SK-N-SH treated with all-trans-retinoic acid at 6 μM for 48 hours (cell line): Measurements from ENCODE around the gene CPT1C.

Experiments used
- ATAC-seq: fragments of 200-7000 bp; cut with Tn5 transposase; 3 replicates; pipeline ENCODE4 v1.9.1; 2020; ENCODE audit warnings: mild to moderate bottlenecking, moderate library complexity
- ARNTL ChIP-seq: fragments of 450-650 bp; formaldehyde crosslinking; IDR thresholded peaks from 2 replicates; pipeline ENCODE4 v1.5.0; 2020; ENCODE audit warnings: low read depth, mild to moderate bottlenecking, moderate library complexity, borderline replicate concordance
- BACH2 ChIP-seq: fragments of 250-450 bp; sonication (Bioruptor Pico); IDR thresholded peaks from 2 replicates; pipeline ENCODE4 v1.9.0; 2021; ENCODE audit warnings: mild to moderate bottlenecking, borderline replicate concordance
- CREB5 ChIP-seq: fragments of 250-450 bp; sonication (Bioruptor Pico); IDR thresholded peaks from 2 replicates; pipeline ENCODE4 v1.5.1; 2020; ENCODE audit warnings: low read depth, mild to moderate bottlenecking, moderate library complexity
- CSDC2 ChIP-seq: fragments of 250-450 bp; sonication (Bioruptor Pico); IDR thresholded peaks from 2 replicates; pipeline ENCODE4 v1.5.0; 2020; ENCODE audit warnings: mild to moderate bottlenecking, moderate library complexity
- CSRNP3 ChIP-seq: fragments of 250-450 bp; sonication (Bioruptor Pico); IDR thresholded peaks from 2 replicates; pipeline ENCODE4 v1.5.1; 2021; ENCODE audit warnings: mild to moderate bottlenecking, moderate library complexity
- GLIS3 ChIP-seq: fragments of 250-450 bp; sonication (Bioruptor Pico); IDR thresholded peaks from 2 replicates; pipeline ENCODE4 v1.5.0; 2020; ENCODE audit warnings: mild to moderate bottlenecking, moderate library complexity
- ISL1 ChIP-seq: fragments of 250-450 bp; sonication (Bioruptor Pico); IDR thresholded peaks from 2 replicates; pipeline ENCODE4 v2.1.2; 2022; ENCODE audit warnings: mild to moderate bottlenecking, moderate library complexity
- OSR1 ChIP-seq: fragments of 250-450 bp; sonication (Bioruptor Pico); IDR thresholded peaks from 2 replicates; pipeline ENCODE4 v1.8.0; 2022; ENCODE audit warnings: moderate library complexity, mild to moderate bottlenecking, inconsistent platforms
- PATZ1 ChIP-seq: fragments of 250-450 bp; sonication (Bioruptor Pico); IDR thresholded peaks from 2 replicates; pipeline ENCODE4 v1.8.0; 2020; ENCODE audit warnings: mild to moderate bottlenecking, moderate library complexity, borderline replicate concordance
- POU6F1 ChIP-seq: fragments of 250-450 bp; sonication (Bioruptor Pico); IDR thresholded peaks from 2 replicates; pipeline ENCODE4 v1.8.0; 2021; ENCODE audit warnings: low read depth, mild to moderate bottlenecking, moderate library complexity, borderline replicate concordance
- RARB ChIP-seq: fragments of 250-450 bp; sonication (Bioruptor Pico); IDR thresholded peaks from 2 replicates; pipeline ENCODE4 v1.8.0; 2021; ENCODE audit warnings: mild to moderate bottlenecking, moderate library complexity
- SNAI2 ChIP-seq: fragments of 250-450 bp; sonication (Bioruptor Pico); IDR thresholded peaks from 2 replicates; pipeline ENCODE4 v1.5.0; 2020; ENCODE audit warnings: mild to moderate bottlenecking, moderate library complexity
- TCF4 ChIP-seq: fragments of 250-450 bp; sonication (Bioruptor Pico); IDR thresholded peaks from 2 replicates; pipeline ENCODE4 v1.8.0; 2021; ENCODE audit warnings: mild to moderate bottlenecking, moderate library complexity, borderline replicate concordance
- TOX ChIP-seq: fragments of 250-450 bp; sonication (Bioruptor Pico); IDR thresholded peaks from 2 replicates; pipeline ENCODE4 v1.8.0; 2021; ENCODE audit warnings: mild to moderate bottlenecking, moderate library complexity, borderline replicate concordance
- ZC3H10 ChIP-seq: fragments of 250-450 bp; sonication (Bioruptor Pico); IDR thresholded peaks from 2 replicates; pipeline ENCODE4 v1.5.1; 2021; ENCODE audit warnings: mild to moderate bottlenecking, moderate library complexity
- ZFP3 ChIP-seq: fragments of 250-450 bp; sonication (Bioruptor Pico); IDR thresholded peaks from 2 replicates; pipeline ENCODE4 v1.5.0; 2020; ENCODE audit warnings: mild to moderate bottlenecking, moderate library complexity
- ZFP30 ChIP-seq: fragments of 450-650 bp; formaldehyde crosslinking; IDR thresholded peaks from 2 replicates; pipeline ENCODE4 v1.5.0; 2022; ENCODE audit warnings: mild to moderate bottlenecking, moderate library complexity
- ZNF565 ChIP-seq: fragments of 450-650 bp; formaldehyde crosslinking; conservative IDR thresholded peaks from 2 replicates; pipeline ENCODE4 v1.5.0; 2020; ENCODE audit warnings: low read depth, mild to moderate bottlenecking, moderate library complexity
- ZNF70 ChIP-seq: fragments of 450-650 bp; formaldehyde crosslinking; IDR thresholded peaks from 2 replicates; pipeline ENCODE4 v1.5.0; 2020; ENCODE audit warnings: mild to moderate bottlenecking, moderate library complexity
- ZNF8 ChIP-seq: fragments of 450-650 bp; formaldehyde crosslinking; IDR thresholded peaks from 2 replicates; pipeline ENCODE4 v1.5.0; 2020; ENCODE audit warnings: mild to moderate bottlenecking, moderate library complexity

CPT1C gene

GRCh38 chr19:49727217-49728030 lies 36.5 kb downstream of the CPT1C start:
- TF ChIP-seq ZNF565 (CRISPR knock-in tag) (no peak), ARNTL (CRISPR knock-in tag) (no peak), ZNF8 (CRISPR knock-in tag) (no peak), POU6F1 (CRISPR knock-in tag) (no peak), ISL1 (CRISPR knock-in tag) (no peak), CREB5 (no peak), OSR1 (CRISPR knock-in tag) (no peak), RARB (no peak), GLIS3 (no peak), ZFP30 (CRISPR knock-in tag) (no peak), SNAI2 (no peak), BACH2 (CRISPR knock-in tag) (no peak), CSDC2 (no peak), TCF4 (no peak), ZC3H10 (CRISPR knock-in tag) (no peak), ZFP3 (CRISPR knock-in tag) (no peak), TOX (CRISPR knock-in tag) (no peak), PATZ1 (CRISPR knock-in tag) (no peak)

GRCh38 chr19:49730166-49730565 lies 39.2 kb downstream of the CPT1C start:
- no peak for ATAC-seq
- no peak for TF ChIP-seq BACH2 (CRISPR knock-in tag)
- TF ChIP-seq CSRNP3 (CRISPR knock-in tag): no peak
- TF ChIP-seq ISL1 (CRISPR knock-in tag): no peak
- TF ChIP-seq CSDC2: no peak
- TF ChIP-seq ZC3H10 (CRISPR knock-in tag): no peak
- no peak for TF ChIP-seq OSR1 (CRISPR knock-in tag)
- no peak for TF ChIP-seq ZFP3 (CRISPR knock-in tag)
- no peak for TF ChIP-seq TCF4
- no peak for TF ChIP-seq ZNF8 (CRISPR knock-in tag)
- no peak for TF ChIP-seq GLIS3
- TF ChIP-seq ZNF565 (CRISPR knock-in tag): no peak
- TF ChIP-seq POU6F1 (CRISPR knock-in tag): no peak
- TF ChIP-seq PATZ1 (CRISPR knock-in tag): no peak
- TF ChIP-seq TOX (CRISPR knock-in tag): no peak
- TF ChIP-seq ZNF70: no peak
- TF ChIP-seq CREB5: no peak
- TF ChIP-seq ZFP30 (CRISPR knock-in tag): no peak

More at GRCh38 chr19:49727217-49728030, 36.5 kb downstream of the CPT1C start:
- no peak for ATAC-seq
